Lung (tissue), 12 donors: ENCODE measurements around the gene CNGA1. TPM values are rescaled to one million over a fixed set of nuclear protein-coding genes. Genes with fewer than 3 reads are reported as not detected.

Source experiments
- ATAC-seq: fragments of 200-7000 bp; cut with Tn5 transposase; one replicate; pipeline ENCODE4 v1.9.1; 2020; ENCODE audit warnings: moderate number of reproducible peaks; ENCODE audit not compliant: insufficient read depth, low FRiP score
- DNase-seq, 3 donors: peaks; one replicate each; pipeline ENCODE4 v3.0.0-alpha.2; 2013 to 2017
- H3K27ac ChIP-seq, 2 donors: one replicate each; pipeline ENCODE4 v1.5.1; 2013; ENCODE audit warnings: mild to moderate bottlenecking in 2 of 2, moderate library complexity in 2 of 2, control low read depth in 1 of 2, inconsistent platforms in 1 of 2, low read depth in 1 of 2, low read length in 1 of 2
- H3K27me3 ChIP-seq, 3 donors: one replicate each; pipeline ENCODE4 v1.5.1; 2013; ENCODE audit warnings: low read length in 2 of 3; ENCODE audit not compliant: control insufficient read depth in 3 of 3, insufficient read depth in 3 of 3
- H3K36me3 ChIP-seq, 4 donors: one replicate each; pipeline ENCODE4 v1.5.1; 2013; ENCODE audit warnings: low read length in 4 of 4, mild to moderate bottlenecking in 1 of 4, moderate library complexity in 1 of 4; ENCODE audit not compliant: control insufficient read depth in 4 of 4, insufficient read depth in 4 of 4
- H3K4me1 ChIP-seq, 5 donors: one replicate each; pipeline ENCODE4 v1.5.1; 2013; ENCODE audit warnings: low read length in 5 of 5, mild to moderate bottlenecking in 2 of 5, moderate library complexity in 1 of 5; ENCODE audit not compliant: control insufficient read depth in 5 of 5, insufficient read depth in 5 of 5
- H3K4me3 ChIP-seq: one replicate; pipeline ENCODE4 v1.5.1; 2013; ENCODE audit warnings: mild to moderate bottlenecking, control low read depth, moderate library complexity
- H3K9ac ChIP-seq, 2 donors: one replicate each; pipeline ENCODE4 v1.5.1; 2013; ENCODE audit warnings: low read length in 2 of 2, control low read depth in 1 of 2; ENCODE audit not compliant: insufficient read depth in 1 of 2
- H3K9me3 ChIP-seq, 4 donors: one replicate each; pipeline ENCODE4 v1.5.1; 2013; ENCODE audit warnings: low read length in 3 of 4, mild to moderate bottlenecking in 1 of 4, moderate library complexity in 1 of 4; ENCODE audit not compliant: control insufficient read depth in 4 of 4, insufficient read depth in 3 of 4
- WGBS, 2 donors: extraction: QIAGEN DNeasy Blood & Tissue Kit; methylation state at CpG; one replicate each; pipeline ENCODE4 v1.1.7; 2013; 5-methylcytosine and 5-hydroxymethylcytosine counted together
- polyA plus RNA-seq, 2 donors: library from polyadenylated mRNA; stranded (reverse); fragments of 200-250 nt; gene quantifications; one replicate each; pipeline ENCODE4 v1.2.1, GENCODE V29; 2013
- total RNA-seq, 2 donors: library from RNA; depleted of rRNA in 1 of 2; stranded (reverse); fragments of >200 nt in 1 of 2; gene quantifications; one replicate each; pipeline ENCODE4 v1.2.1, GENCODE V29; 2014 to 2021
- TF ChIP-seq, protein P1 (sequence below): IDR thresholded peaks from 2 replicates; pipeline ENCODE4 v1.5.1; 2012; ENCODE audit warnings: mild to moderate bottlenecking; ENCODE audit errors: control extremely low read depth, extremely low read depth
- donor health status: control.
- donor health status: control.
- donor health status: Bipolar disorder and iron deficiency.
- donor health status: healthy.
- donor health status: DM: yes; HTN: yes; CAD: no.

CNGA1 gene
- total and polyA plus RNA-seq, 4 donors = 0.06 to 0.48 (median 0.14) TPM

GRCh38 chr4:47954245-47954644, 62.2 kb downstream of the CNGA1 start:
- H3K27me3 ChIP-seq = no peaks in the 10 kb centered on the region
- no peaks in the 10 kb centered on the region for H3K4me1 ChIP-seq
- no peak overlapping the region for H3K27ac ChIP-seq
- H3K9ac ChIP-seq = no peak overlapping the region
- TF ChIP-seq, protein P1, sequence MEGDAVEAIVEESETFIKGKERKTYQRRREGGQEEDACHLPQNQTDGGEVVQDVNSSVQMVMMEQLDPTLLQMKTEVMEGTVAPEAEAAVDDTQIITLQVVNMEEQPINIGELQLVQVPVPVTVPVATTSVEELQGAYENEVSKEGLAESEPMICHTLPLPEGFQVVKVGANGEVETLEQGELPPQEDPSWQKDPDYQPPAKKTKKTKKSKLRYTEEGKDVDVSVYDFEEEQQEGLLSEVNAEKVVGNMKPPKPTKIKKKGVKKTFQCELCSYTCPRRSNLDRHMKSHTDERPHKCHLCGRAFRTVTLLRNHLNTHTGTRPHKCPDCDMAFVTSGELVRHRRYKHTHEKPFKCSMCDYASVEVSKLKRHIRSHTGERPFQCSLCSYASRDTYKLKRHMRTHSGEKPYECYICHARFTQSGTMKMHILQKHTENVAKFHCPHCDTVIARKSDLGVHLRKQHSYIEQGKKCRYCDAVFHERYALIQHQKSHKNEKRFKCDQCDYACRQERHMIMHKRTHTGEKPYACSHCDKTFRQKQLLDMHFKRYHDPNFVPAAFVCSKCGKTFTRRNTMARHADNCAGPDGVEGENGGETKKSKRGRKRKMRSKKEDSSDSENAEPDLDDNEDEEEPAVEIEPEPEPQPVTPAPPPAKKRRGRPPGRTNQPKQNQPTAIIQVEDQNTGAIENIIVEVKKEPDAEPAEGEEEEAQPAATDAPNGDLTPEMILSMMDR = no peak
- no peak for ATAC-seq
- H3K9me3 ChIP-seq = peaks cover 0 to 2% (median 0%) of the 10 kb centered on the region in 4 donors
- H3K4me3 ChIP-seq = no peak overlapping the region
- H3K36me3 ChIP-seq = no peaks in the 10 kb centered on the region
- 68 to 72% methylated on average over 10 of the region's 10 CpGs for WGBS, 2 donors
- DNase-seq = no peak

GRCh38 chr4:47945930-47946726, 70.4 kb downstream of the CNGA1 start:
- H3K36me3 ChIP-seq = no peaks in the 10 kb centered on the region
- DNase-seq = no peak

GRCh38 chr4:47942081-47942819, 74.2 kb downstream of the CNGA1 start:
- no peaks in the 10 kb centered on the region for H3K36me3 ChIP-seq
- 83 to 89% methylated on average over 10 of the region's 10 CpGs for WGBS, 2 donors
- no peaks in the 10 kb centered on the region for H3K9me3 ChIP-seq
- no peak for DNase-seq
- no peak overlapping the region for H3K9ac ChIP-seq
- H3K27me3 ChIP-seq = no peaks in the 10 kb centered on the region
- ATAC-seq = no peak
- H3K4me3 ChIP-seq = no peak overlapping the region
- TF ChIP-seq, protein P1 = no peak
- H3K27ac ChIP-seq = no peak overlapping the region
- no peaks in the 10 kb centered on the region for H3K4me1 ChIP-seq

More at GRCh38 chr4:47945930-47946726, 70.4 kb downstream of the CNGA1 start:
- no peak overlapping the region for H3K4me3 ChIP-seq
- H3K9ac ChIP-seq = no peak overlapping the region
- no peak overlapping the region for H3K27ac ChIP-seq
- 88 to 91% methylated on average over 5 of the region's 5 CpGs for WGBS, 2 donors
- no peak for ATAC-seq
- no peaks in the 10 kb centered on the region for H3K27me3 ChIP-seq
- H3K9me3 ChIP-seq = peaks cover 0 to 2% (median 0%) of the 10 kb centered on the region in 4 donors
- TF ChIP-seq, protein P1 = no peak
- H3K4me1 ChIP-seq = no peaks in the 10 kb centered on the region
